ENCODE results near the gene MRS2.
"Not testable (repeated sequence)": the region's sequence is repeated elsewhere in the genome, so short reads cannot be mapped to it uniquely, and the experiment has no call there.

DNA sequence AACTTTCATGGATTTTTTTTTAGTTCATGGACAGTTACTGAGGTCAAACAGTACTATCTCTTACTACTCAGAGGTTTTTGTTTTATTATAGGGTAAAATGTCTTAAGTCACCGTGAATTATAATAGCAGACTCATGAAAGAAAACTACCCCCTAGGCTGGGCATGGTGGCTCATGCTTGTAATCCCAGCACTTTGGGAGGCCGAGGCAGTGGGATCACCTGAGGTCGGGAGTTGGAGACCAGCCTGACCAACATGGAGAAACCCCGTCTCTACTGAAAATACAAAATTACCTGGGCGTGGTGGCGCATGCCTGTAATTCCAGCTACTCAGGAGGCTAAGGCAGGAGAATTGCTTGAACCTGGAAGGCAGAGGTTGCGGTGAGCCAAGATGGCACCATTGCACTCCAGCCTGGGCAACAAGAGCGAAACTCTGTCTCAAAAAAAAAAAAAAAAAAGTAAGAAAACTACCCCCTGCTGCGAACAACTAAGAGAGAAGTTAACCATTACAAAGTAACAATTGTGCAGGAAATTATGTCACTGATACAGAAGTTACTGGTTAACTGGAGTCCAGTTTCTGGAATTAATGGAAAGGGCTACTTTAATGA, 19.7 kb upstream of the MRS2 start:
- TF ChIP-seq, protein P1, sequence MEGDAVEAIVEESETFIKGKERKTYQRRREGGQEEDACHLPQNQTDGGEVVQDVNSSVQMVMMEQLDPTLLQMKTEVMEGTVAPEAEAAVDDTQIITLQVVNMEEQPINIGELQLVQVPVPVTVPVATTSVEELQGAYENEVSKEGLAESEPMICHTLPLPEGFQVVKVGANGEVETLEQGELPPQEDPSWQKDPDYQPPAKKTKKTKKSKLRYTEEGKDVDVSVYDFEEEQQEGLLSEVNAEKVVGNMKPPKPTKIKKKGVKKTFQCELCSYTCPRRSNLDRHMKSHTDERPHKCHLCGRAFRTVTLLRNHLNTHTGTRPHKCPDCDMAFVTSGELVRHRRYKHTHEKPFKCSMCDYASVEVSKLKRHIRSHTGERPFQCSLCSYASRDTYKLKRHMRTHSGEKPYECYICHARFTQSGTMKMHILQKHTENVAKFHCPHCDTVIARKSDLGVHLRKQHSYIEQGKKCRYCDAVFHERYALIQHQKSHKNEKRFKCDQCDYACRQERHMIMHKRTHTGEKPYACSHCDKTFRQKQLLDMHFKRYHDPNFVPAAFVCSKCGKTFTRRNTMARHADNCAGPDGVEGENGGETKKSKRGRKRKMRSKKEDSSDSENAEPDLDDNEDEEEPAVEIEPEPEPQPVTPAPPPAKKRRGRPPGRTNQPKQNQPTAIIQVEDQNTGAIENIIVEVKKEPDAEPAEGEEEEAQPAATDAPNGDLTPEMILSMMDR (IDR thresholded peaks at IDR 0.05) = not testable (repeated sequence)
- not testable (repeated sequence) for TF ChIP-seq POLR2A (IDR thresholded peaks at IDR 0.05)

All from uterus (tissue), 2 donors.